ES-I3 (cell line): ENCODE results near the gene TBX1.

Experiments used
- H3K36me3 ChIP-seq: 2 replicates; pipeline ENCODE4 v1.6.1; 2013; ENCODE audit warnings: mild to moderate bottlenecking, low read length, control low read depth, moderate library complexity; ENCODE audit not compliant: insufficient read depth
- H3K4me1 ChIP-seq: 2 replicates; pipeline ENCODE4 v1.6.1; 2013; ENCODE audit warnings: mild to moderate bottlenecking, control low read depth, low read length; ENCODE audit not compliant: insufficient read depth
- H3K9ac ChIP-seq: 2 replicates; pipeline ENCODE4 v1.6.1; 2013; ENCODE audit warnings: low read depth, mild to moderate bottlenecking, low read length, moderate library complexity
- H3K9me3 ChIP-seq: 2 replicates; pipeline ENCODE4 v1.6.1; 2013; ENCODE audit warnings: mild to moderate bottlenecking, low read length, moderate library complexity; ENCODE audit not compliant: control insufficient read depth, insufficient read depth

The TBX1 gene

GRCh38 chr22:19739448-19739895 lies 21.1 kb upstream of the TBX1 start:
- no peaks in the 10 kb centered on the region for H3K9me3 ChIP-seq
- peaks cover 8% of the 10 kb centered on the region; the same call in 1 of the 2 replicates for H3K4me1 ChIP-seq
- H3K36me3 ChIP-seq = no peaks in the 10 kb centered on the region
- no peak overlapping the region for H3K9ac ChIP-seq

- H3K4me1 ChIP-seq = peaks cover 8% of the 10 kb centered on the region; the same call in 1 of the 2 replicates
- no peak overlapping the region for H3K9ac ChIP-seq
- H3K9me3 ChIP-seq = no peaks in the 10 kb centered on the region
- H3K36me3 ChIP-seq = no peaks in the 10 kb centered on the region
These were observed 20.6 kb upstream of the TBX1 start for GRCh38 chr22:19739911-19740449.

- peaks cover 10% of the 10 kb centered on the region; the same call in 1 of the 2 replicates for H3K4me1 ChIP-seq
- no peaks in the 10 kb centered on the region for H3K36me3 ChIP-seq
- no peaks in the 10 kb centered on the region for H3K9me3 ChIP-seq
- H3K9ac ChIP-seq = no peak overlapping the region
These were observed 20.0 kb upstream of the TBX1 start for GRCh38 chr22:19740586-19740985.

GRCh38 chr22:19741053-19741452 lies 19.5 kb upstream of the TBX1 start:
- H3K9ac ChIP-seq = no peak overlapping the region

GRCh38 chr22:19742160-19743066 lies 18.2 kb upstream of the TBX1 start:
- H3K4me1 ChIP-seq = peaks cover 15% of the 10 kb centered on the region; the same call in 1 of the 2 replicates
- H3K9ac ChIP-seq = no peak overlapping the region
- H3K36me3 ChIP-seq = no peaks in the 10 kb centered on the region
- H3K9me3 ChIP-seq = no peaks in the 10 kb centered on the region

More at GRCh38 chr22:19741053-19741452, 19.5 kb upstream of the TBX1 start:
- H3K4me1 ChIP-seq = peaks cover 14% of the 10 kb centered on the region; the same call in 1 of the 2 replicates
- no peaks in the 10 kb centered on the region for H3K36me3 ChIP-seq
- H3K9me3 ChIP-seq = no peaks in the 10 kb centered on the region

GRCh38 chr22:19743081-19743480 lies 17.5 kb upstream of the TBX1 start:
- H3K9me3 ChIP-seq = no peaks in the 10 kb centered on the region
- no peaks in the 10 kb centered on the region for H3K36me3 ChIP-seq
- no peak overlapping the region for H3K9ac ChIP-seq
- H3K4me1 ChIP-seq = peaks cover 15% of the 10 kb centered on the region; the same call in 1 of the 2 replicates

GRCh38 chr22:19743651-19744050 lies 16.9 kb upstream of the TBX1 start:
- no peaks in the 10 kb centered on the region for H3K9me3 ChIP-seq
- H3K36me3 ChIP-seq = no peaks in the 10 kb centered on the region

GRCh38 chr22:19744350-19745006 lies 16.1 kb upstream of the TBX1 start:
- peaks cover 7% of the 10 kb centered on the region; the same call in 1 of the 2 replicates for H3K4me1 ChIP-seq

More at GRCh38 chr22:19743651-19744050, 16.9 kb upstream of the TBX1 start:
- Histone ChIP-seq H3K4me1 (peaks cover 10% of the 10 kb centered on the region; the same call in 1 of the 2 replicates), H3K9ac (no peak overlapping the region)

GRCh38 chr22:19745155-19746101 lies 15.2 kb upstream of the TBX1 start:
- no peak overlapping the region for H3K9ac ChIP-seq

More at GRCh38 chr22:19744350-19745006, 16.1 kb upstream of the TBX1 start:
- no peaks in the 10 kb centered on the region for H3K9me3 ChIP-seq
- no peaks in the 10 kb centered on the region for H3K36me3 ChIP-seq
- no peak overlapping the region for H3K9ac ChIP-seq

GRCh38 chr22:19746726-19747125 lies 13.9 kb upstream of the TBX1 start:
- H3K4me1 ChIP-seq = peaks cover 7% of the 10 kb centered on the region; the same call in 1 of the 2 replicates
- H3K36me3 ChIP-seq = no peaks in the 10 kb centered on the region
- H3K9ac ChIP-seq = no peak overlapping the region
- no peaks in the 10 kb centered on the region for H3K9me3 ChIP-seq

More at GRCh38 chr22:19745155-19746101, 15.2 kb upstream of the TBX1 start:
- Histone ChIP-seq H3K4me1 (peaks cover 7% of the 10 kb centered on the region; the same call in 1 of the 2 replicates), H3K9me3 (no peaks in the 10 kb centered on the region), H3K36me3 (no peaks in the 10 kb centered on the region)

- H3K36me3 ChIP-seq = no peaks in the 10 kb centered on the region
- no peaks in the 10 kb centered on the region for H3K9me3 ChIP-seq
- no peak overlapping the region for H3K9ac ChIP-seq
- peaks cover 7% of the 10 kb centered on the region; the same call in 1 of the 2 replicates for H3K4me1 ChIP-seq
These were observed 13.0 kb upstream of the TBX1 start for GRCh38 chr22:19747551-19747950.

- Histone ChIP-seq H3K4me1 (peaks cover 7% of the 10 kb centered on the region; the same call in 1 of the 2 replicates), H3K36me3 (no peaks in the 10 kb centered on the region)
These were observed 12.4 kb upstream of the TBX1 start for GRCh38 chr22:19748139-19748538.

GRCh38 chr22:19748991-19749664 lies 11.4 kb upstream of the TBX1 start:
- no peaks in the 10 kb centered on the region for H3K9me3 ChIP-seq
- H3K4me1 ChIP-seq = peaks cover 7% of the 10 kb centered on the region; the same call in 1 of the 2 replicates
- no peaks in the 10 kb centered on the region for H3K36me3 ChIP-seq
- H3K9ac ChIP-seq = no peak overlapping the region

More at GRCh38 chr22:19748139-19748538, 12.4 kb upstream of the TBX1 start:
- no peaks in the 10 kb centered on the region for H3K9me3 ChIP-seq
- H3K9ac ChIP-seq = no peak overlapping the region
